Renal pelvis (tissue), 4 donors: ENCODE measurements around the gene ARHGAP15. TPM values are rescaled to one million over a fixed set of nuclear protein-coding genes. Genes with fewer than 3 reads are reported as not detected.
A peak's percentile ranks its signal among the peaks of the same experiment; 100 is the strongest.

ENCODE experiments used
- DNase-seq: peaks from one replicate; pipeline ENCODE4 v3.0.0-alpha.2; 2013
- polyA plus RNA-seq, 3 donors: library from polyadenylated mRNA; unstranded; fragments of 120-200 nt; gene quantifications; one replicate each; pipeline ENCODE4 v1.2.1, GENCODE V29; 2013; ENCODE audit not compliant: insufficient read length in 3 of 3

The ARHGAP15 gene
- polyA plus RNA-seq, 3 donors: 3.9 to 4.5 (median 4.3) TPM

DNA sequence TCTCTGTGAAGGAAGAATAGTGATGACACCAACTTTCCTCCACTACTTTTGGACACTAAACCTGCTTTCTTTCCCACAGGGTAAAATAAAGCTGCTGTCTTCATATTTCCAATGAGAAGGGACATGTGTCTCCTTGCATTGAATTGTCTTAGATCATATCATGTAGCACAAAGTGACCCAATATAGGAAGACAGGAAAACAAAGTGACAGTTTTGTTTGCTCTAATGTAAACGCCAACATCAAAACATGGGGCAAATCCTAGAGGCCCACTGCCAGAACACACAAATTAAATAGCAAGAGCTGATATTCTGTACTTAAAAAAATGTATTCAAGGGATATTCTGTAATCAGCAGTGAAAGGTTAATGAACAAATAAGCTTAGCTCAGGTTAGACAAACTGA is 36.1 kb downstream of the ARHGAP15 start:
- no peak for DNase-seq

GRCh38 chr2:143169105-143169504 is 39.9 kb downstream of the ARHGAP15 start:
- DNase-seq: no peak

- no peak for DNase-seq
Observed at GRCh38 chr2:143171817-143172216, 42.6 kb downstream of the ARHGAP15 start.

- no peak for DNase-seq
Observed at GRCh38 chr2:143175438-143175837, 46.2 kb downstream of the ARHGAP15 start.

- DNase-seq: no peak
Observed at GRCh38 chr2:143176606-143177005, 47.4 kb downstream of the ARHGAP15 start.

- peak; percentile 7 for DNase-seq
Observed at GRCh38 chr2:143177096-143177786, 48.0 kb downstream of the ARHGAP15 start.

- no peak for DNase-seq
Observed at GRCh38 chr2:143181494-143181893, 52.3 kb downstream of the ARHGAP15 start.

- DNase-seq: no peak
Observed at GRCh38 chr2:143182649-143183048, 53.4 kb downstream of the ARHGAP15 start.

GRCh38 chr2:143183804-143184463 is 54.7 kb downstream of the ARHGAP15 start:
- DNase-seq: no peak

DNA sequence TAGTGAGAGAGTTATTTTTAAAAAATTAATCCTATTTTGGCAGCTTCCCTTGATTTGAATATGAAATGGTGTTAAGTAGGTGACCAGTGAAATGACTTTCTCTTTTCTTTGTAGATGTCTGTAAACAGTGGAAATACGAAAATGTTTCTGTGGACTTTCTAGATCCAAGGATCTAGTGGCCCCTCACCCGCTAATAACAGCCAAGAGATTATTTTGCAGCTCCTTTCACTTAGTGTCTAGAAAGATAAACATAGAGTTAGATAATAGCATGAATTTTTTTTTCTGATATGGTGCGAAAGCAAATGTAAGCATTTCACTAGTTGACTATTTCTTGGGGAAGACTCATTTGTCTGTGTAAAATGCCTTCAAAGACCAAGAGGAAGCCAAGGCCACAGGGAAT is 57.7 kb downstream of the ARHGAP15 start:
- DNase-seq: no peak

DNA sequence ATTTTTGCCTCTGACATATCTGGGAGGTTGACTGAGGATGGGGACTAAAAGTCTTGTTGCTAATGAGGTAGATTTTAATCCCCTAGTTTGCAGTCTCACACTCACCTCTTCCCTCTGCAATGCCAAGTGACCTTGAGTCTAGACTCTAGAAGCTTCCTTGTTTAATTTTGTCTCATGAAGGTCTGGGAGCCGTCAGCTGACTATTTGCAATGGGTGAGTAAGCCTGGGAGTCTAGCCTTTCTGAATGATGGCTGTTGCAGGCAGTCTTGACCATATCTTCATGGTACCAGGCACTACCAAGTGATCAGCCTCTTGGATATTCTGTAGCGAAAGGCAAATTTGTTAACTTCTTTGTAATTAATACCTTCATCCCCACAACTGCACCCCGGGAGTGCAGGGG is 61.2 kb downstream of the ARHGAP15 start:
- DNase-seq: no peak

GRCh38 chr2:143192106-143192505 is 62.9 kb downstream of the ARHGAP15 start:
- no peak for DNase-seq

DNA sequence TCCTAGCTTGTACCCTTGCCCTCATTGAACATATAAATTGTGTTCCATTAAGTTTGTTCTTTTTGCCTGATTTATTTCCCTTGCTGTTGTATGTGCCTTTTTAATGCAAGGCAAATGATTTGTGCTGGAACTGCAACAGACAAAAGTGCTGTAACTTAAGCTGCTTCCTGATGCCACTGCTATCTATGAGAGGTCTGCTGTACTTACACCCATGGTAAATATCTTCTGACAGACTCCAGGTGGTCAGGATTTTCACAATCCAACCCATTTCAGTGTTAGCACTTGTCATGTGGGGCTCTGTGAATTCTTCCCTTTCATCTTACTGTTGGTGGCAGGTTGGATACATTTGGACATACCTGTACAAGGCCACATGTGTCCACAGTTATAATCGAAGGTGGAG is 63.5 kb downstream of the ARHGAP15 start:
- peak; percentile 11 for DNase-seq

GRCh38 chr2:143193121-143193520 is 63.9 kb downstream of the ARHGAP15 start:
- no peak for DNase-seq

DNA sequence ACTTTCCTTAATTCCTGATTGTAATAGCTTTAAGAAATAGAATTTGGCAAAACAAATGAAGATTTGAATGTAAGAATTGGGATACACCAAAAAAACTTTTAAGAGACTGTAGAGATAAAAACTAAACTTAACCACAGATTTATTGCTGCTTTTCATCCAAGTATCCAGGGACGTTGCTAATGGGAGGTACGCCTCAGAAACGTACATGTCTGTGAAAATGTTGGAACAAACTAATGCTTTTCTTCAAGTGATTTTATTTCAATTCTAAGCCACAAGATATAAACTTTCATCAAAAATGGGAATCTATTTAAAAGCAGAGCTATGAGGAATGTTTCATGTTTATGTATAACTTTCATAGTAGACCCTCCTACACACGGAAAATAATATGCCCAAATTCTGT is 66.3 kb downstream of the ARHGAP15 start:
- no peak for DNase-seq

- DNase-seq: no peak
Observed at GRCh38 chr2:143204062-143204461, 74.8 kb downstream of the ARHGAP15 start.

- DNase-seq: no peak
Observed at GRCh38 chr2:143205106-143205764, 76.0 kb downstream of the ARHGAP15 start.

DNA sequence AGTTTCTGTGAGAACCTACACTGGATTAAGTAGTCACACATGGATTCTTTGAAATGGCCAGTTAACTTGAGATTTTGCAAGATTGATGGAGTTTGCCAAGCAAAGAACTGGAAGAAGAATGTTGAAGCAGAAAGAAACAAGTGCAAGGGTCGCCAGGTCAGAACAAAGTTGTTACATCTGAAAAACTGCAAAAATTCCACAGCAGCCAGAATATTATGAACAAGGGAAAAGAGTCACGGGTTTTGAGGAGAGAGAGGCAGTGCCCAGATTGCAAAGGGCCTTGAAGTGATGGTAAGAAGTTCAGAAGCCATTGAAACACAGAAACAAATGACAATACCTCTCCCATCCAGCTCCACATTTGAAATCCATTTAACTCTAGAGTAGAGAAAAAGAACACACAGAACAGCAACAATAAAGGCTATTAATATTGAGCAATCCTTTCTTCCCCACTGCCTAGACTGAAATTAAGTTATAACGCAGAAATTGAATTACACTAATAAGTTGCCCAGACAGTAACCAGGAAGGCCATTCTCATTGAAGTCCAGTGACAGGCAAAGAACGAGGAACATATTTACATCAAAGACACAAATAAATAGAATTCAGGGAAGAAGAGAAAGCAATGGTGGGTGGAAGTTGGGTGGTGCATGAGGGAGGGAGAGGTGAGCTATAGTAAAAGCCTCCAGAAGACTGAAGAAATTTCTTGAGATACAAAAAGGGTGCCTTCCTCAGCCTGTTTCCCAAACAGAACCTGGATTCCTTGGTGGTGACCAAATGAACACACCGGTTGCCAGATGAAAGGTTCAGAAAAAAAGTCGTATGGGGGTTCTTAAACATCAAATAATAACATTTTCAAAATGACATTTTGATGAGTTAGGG is 80.6 kb downstream of the ARHGAP15 start:
- DNase-seq: no peak

DNA sequence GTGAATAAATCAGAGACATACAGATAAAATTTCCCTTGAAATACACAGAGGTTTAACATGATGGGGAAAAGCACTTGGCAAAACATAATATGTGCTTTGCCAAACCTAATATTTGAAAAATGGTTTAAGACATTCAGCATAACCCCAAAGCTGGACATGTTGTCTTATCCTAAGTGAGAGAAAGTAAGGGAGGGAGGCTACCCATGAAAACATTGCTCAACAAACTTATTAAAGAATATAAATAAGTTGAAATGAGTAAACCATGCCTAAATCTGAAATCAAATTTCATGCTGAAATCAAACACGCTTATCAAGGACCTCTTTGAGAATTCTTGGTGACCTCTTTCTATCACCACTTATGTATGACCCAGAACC is 81.2 kb downstream of the ARHGAP15 start:
- no peak for DNase-seq

DNA sequence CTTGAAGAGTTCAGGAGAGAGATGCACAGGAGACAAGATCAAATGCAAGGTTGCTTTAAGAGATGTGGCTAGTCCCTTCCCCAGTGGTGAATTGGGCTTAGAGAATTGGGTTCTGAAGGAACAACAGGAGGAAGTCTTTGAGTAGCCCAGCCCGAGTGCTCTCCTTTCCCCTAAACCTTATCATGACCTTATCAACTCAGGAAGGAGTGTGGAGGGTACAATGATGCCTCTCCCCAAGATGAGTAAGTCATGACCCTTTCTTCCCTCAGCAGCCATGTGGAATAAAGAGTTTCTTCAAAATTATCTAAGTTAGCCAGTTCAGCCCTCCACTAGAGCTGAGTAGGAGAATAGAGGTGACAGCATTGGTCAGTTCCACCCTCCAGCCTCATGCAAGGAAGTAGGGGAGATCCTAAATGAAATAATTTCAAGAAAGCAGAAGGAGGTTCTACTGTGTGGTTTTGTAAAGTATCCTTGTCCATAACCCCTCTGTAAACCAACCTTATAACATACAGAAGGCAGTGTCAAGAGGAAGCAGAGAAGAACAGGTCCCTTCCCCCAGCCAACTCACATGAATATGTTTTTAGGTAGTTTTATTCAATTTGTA is 88.4 kb downstream of the ARHGAP15 start:
- DNase-seq: no peak

- DNase-seq: no peak
Observed at GRCh38 chr2:143218621-143219020, 89.4 kb downstream of the ARHGAP15 start.

DNA sequence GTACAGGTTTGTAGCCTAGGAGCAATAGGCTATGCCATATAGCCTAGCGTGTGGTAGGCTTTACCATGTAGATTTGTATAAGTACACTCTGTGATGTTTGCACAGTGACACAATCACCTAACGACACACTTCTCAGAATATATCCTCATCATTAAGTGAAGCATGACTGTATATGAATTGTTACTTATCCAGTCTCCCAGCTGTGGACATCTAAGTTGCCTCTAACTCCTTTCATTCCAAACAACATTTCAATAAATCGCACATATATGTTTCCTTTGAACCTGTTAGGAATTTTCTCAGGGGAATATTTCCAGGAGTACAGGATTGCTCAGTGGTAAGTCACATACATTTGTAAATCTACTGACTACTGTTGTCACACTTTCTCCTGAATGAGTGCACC is 90.0 kb downstream of the ARHGAP15 start:
- no peak for DNase-seq
